ENCODE measurements around the gene NELL1.

Gene NELL1

DNA sequence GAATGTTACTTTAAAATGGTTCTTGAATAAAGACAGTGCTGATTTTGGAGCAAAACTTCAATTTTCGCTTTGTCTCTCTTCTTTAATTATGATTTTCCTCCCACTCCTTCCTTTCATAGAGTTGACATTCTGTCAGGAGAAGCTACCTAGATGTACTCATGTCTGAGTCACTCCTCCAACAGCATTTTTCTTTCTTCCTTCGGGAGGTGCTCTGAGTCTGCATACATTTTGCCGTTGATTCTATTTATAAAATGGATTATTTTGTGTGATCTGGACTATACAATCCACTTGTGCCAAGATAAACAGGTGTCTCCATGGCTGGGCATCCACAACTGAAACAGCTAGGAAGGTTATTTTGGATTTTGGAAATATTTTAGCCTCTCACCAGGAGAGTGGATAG, 935.2 kb downstream of the NELL1 start:
- no peak for DNase-seq

DNA sequence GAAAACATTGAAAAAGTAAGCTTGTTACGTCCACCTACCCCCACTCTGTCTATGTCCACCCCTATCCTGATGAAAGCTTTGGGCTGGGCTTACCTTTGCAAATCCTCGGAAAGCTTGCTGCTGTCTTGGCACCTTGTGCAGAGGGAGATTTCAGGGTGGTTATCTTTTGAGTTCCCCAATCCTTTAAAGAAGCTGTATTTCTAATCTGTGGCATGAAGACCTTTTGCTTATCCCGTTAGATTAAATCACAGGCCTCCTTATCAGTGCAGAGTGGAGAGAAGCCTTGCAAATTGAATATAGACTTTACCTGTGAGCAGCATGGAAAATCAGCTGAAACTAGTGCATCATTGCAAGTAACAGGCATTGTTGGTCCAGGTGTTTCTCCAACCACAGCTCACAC, 942.9 kb downstream of the NELL1 start:
- DNase-seq: no peak

DNA sequence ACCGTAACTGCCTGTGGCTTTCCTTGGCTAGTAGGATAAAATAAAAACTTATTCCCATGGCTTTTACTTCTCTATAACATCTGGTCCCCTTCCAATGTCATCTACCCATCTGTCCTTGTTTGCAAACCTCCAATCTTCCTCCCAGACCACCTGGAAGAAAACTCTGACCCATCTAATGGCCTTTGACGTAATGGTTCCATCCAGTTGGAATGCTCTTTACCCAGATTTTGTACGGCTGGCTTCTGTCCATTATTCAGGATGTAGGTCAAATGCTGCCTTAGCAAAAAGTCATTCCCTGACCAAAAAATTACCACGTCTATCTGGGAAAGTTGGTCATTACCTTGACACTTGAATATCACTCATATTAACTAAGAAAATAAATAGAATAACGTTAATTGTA, 945.6 kb downstream of the NELL1 start:
- DNase-seq: no peak

DNA sequence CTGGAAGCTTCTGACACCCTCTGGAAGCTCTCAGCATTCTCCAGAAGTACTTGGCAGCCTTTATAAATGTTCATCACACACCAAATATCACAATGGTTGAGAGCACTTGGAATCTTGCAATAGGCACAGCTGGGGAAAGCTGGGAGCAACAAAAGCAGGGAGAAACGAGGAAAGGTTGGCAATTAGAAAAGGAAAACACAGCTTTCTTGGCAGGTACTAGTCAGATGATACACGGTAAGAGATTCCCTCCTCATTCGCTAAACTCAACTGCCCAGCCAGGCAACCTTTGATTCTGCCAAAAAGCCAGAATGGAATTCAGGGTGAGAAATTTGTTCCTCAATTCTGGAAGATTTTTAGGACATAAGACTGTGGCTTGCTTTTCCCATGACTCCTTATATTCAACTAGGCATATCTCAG, 946.6 kb downstream of the NELL1 start:
- DNase-seq: no peak

DNA sequence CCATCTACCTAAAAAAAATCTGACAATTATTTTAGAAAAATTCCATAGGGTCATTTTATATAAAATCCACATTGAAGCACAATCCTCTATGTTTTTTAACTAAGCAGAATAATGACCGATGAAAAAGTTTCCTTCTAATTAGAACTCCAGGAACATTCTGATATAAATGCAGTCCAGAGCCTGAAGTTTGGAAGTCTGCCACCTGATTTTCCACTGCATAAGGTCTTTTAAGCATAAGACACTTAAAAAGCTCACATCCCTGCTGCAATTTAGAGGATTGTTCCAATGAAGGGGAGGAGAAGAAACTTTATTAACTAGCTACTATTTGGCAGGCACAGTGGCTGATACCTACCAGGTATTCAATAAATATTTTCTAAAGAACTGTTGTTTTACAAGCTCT, 953.2 kb downstream of the NELL1 start:
- DNase-seq: no peak

DNA sequence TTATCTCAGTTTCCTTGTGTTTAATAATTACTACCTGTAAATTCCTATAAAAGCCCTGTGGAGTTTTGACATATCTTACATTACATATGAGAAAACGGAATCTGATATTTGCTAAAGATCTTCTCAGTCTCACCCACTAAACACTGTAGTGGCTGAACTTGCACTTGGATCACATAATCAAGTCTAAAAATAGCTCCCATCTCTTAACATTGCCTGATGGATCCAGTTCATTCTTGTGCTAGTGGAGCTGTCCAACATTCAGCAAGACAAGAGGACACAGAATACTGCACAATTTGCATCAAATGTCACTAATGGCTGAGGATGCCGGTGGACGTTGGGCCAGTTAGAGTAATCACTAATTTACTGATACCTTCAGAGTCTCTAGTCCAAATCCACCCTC, 953.6 kb downstream of the NELL1 start:
- no peak for DNase-seq
